Stomach (tissue), 9 donors: Measurements from ENCODE around the gene USP44. TPM values are rescaled to one million over a fixed set of nuclear protein-coding genes. Genes with fewer than 3 reads are reported as not detected.

Source experiments
- DNase-seq, 2 donors: peaks; one replicate each; pipeline versions ENCODE4 v3.0.0 to v3.0.0-alpha.2; 2013 to 2019
- H3K27ac ChIP-seq, 5 donors: fragments of 200-600 bp in 4 of 5; sonication (generic) in 4 of 5; one replicate each; pipeline ENCODE4 v1.5.1; 2013 to 2019; ENCODE audit warnings: mild to moderate bottlenecking in 1 of 5, moderate library complexity in 1 of 5
- H3K27me3 ChIP-seq, 3 donors: fragments of 200-600 bp; sonication (generic); one replicate each; pipeline ENCODE4 v1.5.1; 2017 to 2019; ENCODE audit warnings: mixed run types in 1 of 3
- H3K36me3 ChIP-seq, 4 donors: fragments of 200-600 bp; sonication (generic); 1 replicate in 3 of 4; 2 replicates in 1 of 4; pipeline ENCODE4 v1.5.1; 2016 to 2019
- H3K4me1 ChIP-seq, 4 donors: fragments of 200-600 bp; sonication (generic); one replicate each; pipeline ENCODE4 v1.5.1; 2016 to 2019
- H3K4me3 ChIP-seq, 4 donors: fragments of 200-600 bp; sonication (generic) in 3 of 4; one replicate each; pipeline ENCODE4 v1.5.1; 2016 to 2019; ENCODE audit warnings: mild to moderate bottlenecking in 1 of 4
- H3K9me3 ChIP-seq, 4 donors: fragments of 200-600 bp; sonication (generic); one replicate each; pipeline ENCODE4 v1.5.1; 2016 to 2019
- EP300 ChIP-seq: sonication (generic); formaldehyde crosslinking; IDR thresholded peaks from one replicate; pipeline ENCODE4 v1.6.1; 2017; ENCODE audit warnings: antibody characterized with exemption
- POLR2A ChIP-seq, 4 donors: fragments of 450-650 bp; IDR thresholded peaks; one replicate each; pipeline ENCODE4 v1.6.1; 2016; ENCODE audit warnings: antibody characterized with exemption in 4 of 4, control low read depth in 2 of 4, mild to moderate bottlenecking in 1 of 4, moderate library complexity in 1 of 4
- POLR2AphosphoS5 ChIP-seq, 3 donors: sonication (generic); formaldehyde crosslinking; IDR thresholded peaks; one replicate each; pipeline ENCODE4 v1.6.1; 2016; ENCODE audit warnings: antibody characterized with exemption in 3 of 3
- WGBS, 5 donors: extraction: QIAGEN DNeasy Blood & Tissue Kit in 3 of 5; methylation state at CpG; one replicate each; pipeline versions ENCODE4 v1.1.5 to v1.1.7; 2013 to 2018; 5-methylcytosine and 5-hydroxymethylcytosine counted together
- intact Hi-C: fragments of 100-400 bp; cut with DNase I; formaldehyde crosslinking; loops from one replicate; pipeline ENCODE4 v1.15.1; 2023; ENCODE audit warnings: low total_unique reads
- polyA plus RNA-seq, 3 donors: library from polyadenylated mRNA; stranded (reverse); fragments of 200-250 nt; gene quantifications; one replicate each; pipeline ENCODE4 v1.2.3, GENCODE V29; 2013
- total RNA-seq, 5 donors: library from RNA; depleted of rRNA; stranded (reverse); fragments of >200 nt; gene quantifications; one replicate each; pipeline versions ENCODE4 v1.1.0 to v1.2.3, GENCODE V29; 2014 to 2016
- TF ChIP-seq, protein P1 (sequence below), 7 experiments: fragments of 450-650 bp in 4 of 7; fragments of 200-600 bp in 3 of 7; sonication (generic) in 3 of 7; IDR thresholded peaks; one replicate each; pipeline ENCODE4 v1.5.1; 2016 to 2019; ENCODE audit warnings: antibody characterized with exemption in 7 of 7, control low read depth in 2 of 7, mild to moderate bottlenecking in 1 of 7
- donor health status: healthy with polysubstance abuse.
- donor health status: Bipolar disorder and iron deficiency.
- donor health status: healthy.

Gene USP44
- total and polyA plus RNA-seq, 8 donors = under 0.01 to 2.6 (median 0.36) TPM; not detected in 2

DNA sequence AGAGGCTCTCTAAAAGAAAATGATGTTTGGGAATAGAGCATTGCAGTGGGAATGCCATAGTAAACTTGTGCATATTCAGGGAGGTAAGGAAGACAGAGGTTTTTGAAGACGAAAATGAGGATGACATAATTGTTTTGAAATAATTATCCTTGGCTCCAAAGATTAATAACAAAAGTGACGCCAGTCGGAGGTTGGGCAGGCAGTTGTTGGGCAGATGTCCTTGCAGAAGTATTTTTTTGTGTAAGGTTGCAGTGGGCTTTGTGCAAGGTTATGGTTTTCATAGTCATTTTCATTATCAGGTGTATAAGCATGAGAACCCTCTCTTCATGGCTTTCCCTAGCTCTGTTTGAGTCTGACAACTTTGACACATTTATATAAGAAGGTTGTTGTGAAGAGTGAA is 42.0 kb downstream of the USP44 start:
- no peak for DNase-seq
- TF ChIP-seq EP300 (no peak), POLR2AphosphoS5 (IDR thresholded peaks at IDR 0.05) (no peak), POLR2A (IDR thresholded peaks at IDR 0.05) (no peak)
- TF ChIP-seq, protein P1, sequence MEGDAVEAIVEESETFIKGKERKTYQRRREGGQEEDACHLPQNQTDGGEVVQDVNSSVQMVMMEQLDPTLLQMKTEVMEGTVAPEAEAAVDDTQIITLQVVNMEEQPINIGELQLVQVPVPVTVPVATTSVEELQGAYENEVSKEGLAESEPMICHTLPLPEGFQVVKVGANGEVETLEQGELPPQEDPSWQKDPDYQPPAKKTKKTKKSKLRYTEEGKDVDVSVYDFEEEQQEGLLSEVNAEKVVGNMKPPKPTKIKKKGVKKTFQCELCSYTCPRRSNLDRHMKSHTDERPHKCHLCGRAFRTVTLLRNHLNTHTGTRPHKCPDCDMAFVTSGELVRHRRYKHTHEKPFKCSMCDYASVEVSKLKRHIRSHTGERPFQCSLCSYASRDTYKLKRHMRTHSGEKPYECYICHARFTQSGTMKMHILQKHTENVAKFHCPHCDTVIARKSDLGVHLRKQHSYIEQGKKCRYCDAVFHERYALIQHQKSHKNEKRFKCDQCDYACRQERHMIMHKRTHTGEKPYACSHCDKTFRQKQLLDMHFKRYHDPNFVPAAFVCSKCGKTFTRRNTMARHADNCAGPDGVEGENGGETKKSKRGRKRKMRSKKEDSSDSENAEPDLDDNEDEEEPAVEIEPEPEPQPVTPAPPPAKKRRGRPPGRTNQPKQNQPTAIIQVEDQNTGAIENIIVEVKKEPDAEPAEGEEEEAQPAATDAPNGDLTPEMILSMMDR (IDR thresholded peaks at IDR 0.05) = no peak

DNA sequence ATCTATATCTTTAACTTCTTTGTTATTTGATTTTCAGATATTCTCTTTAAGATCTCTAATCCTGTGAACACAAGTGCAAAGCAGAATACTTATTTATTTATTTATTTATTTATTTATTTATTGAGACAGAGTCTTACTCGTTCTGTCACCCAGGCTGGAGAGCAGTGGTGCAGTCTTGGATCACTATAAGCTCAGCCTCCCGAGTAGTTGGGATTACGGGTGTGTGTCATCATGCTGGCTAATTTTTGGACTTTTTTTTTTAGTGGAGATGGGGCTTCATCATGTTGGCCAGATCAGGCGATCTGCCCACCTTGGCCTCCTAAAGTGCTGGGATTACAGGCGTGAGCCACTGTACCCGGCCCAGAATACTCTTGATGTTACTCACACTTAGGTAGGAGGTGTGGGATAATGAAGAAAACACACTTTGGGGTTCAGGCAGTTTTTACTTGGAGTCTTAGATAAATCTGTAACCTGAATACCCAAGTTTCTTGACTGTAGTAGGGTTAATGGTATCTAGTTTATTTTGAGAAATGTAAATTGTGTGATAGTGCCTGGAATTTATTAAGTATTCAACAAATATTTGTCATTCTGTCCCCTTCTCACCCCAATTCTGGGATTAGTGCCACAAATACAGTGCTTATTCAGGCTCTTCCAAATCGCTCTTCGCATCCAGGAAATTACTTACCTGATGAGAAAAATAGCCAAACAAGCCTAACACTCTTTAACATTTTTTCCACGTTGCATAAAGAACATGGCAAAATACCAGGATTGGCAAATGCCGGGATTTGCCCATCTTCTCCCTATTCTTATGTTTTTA is 44.4 kb downstream of the USP44 start:
- H3K9me3 ChIP-seq = no peaks in the 10 kb centered on the region
- peaks cover 31 to 94% (median 84%) of the 10 kb centered on the region in 4 donors for H3K36me3 ChIP-seq
- no peak overlapping the region for H3K4me3 ChIP-seq
- peaks cover 0 to 24% (median 2%) of the 10 kb centered on the region in 4 donors for H3K4me1 ChIP-seq
- no peak for TF ChIP-seq POLR2A (IDR thresholded peaks at IDR 0.05)
- no peak for TF ChIP-seq EP300
- TF ChIP-seq, protein P1 (IDR thresholded peaks at IDR 0.05) = no peak
- no peak for TF ChIP-seq POLR2AphosphoS5 (IDR thresholded peaks at IDR 0.05)
- no peak for DNase-seq
- no peaks in the 10 kb centered on the region for H3K27me3 ChIP-seq
- no peak overlapping the region for H3K27ac ChIP-seq
- intact Hi-C loops = no loop called here
- WGBS, 5 donors = 69 to 78% (median 74%) methylated on average over 10 of the region's 10 CpGs

More for the DNA sequence above, 42.0 kb downstream of the USP44 start:
- no peaks in the 10 kb centered on the region for H3K27me3 ChIP-seq
- H3K36me3 ChIP-seq = peaks cover 41 to 97% (median 93%) of the 10 kb centered on the region in 4 donors
- H3K4me1 ChIP-seq = peaks cover 0 to 15% (median 0%) of the 10 kb centered on the region in 4 donors
- no peaks in the 10 kb centered on the region for H3K9me3 ChIP-seq
- no peak overlapping the region for H3K4me3 ChIP-seq
- 81 to 92% (median 83%) methylated on average over 3 of the region's 3 CpGs for WGBS, 5 donors
- no peak overlapping the region for H3K27ac ChIP-seq
- intact Hi-C loops = no loop called here

DNA sequence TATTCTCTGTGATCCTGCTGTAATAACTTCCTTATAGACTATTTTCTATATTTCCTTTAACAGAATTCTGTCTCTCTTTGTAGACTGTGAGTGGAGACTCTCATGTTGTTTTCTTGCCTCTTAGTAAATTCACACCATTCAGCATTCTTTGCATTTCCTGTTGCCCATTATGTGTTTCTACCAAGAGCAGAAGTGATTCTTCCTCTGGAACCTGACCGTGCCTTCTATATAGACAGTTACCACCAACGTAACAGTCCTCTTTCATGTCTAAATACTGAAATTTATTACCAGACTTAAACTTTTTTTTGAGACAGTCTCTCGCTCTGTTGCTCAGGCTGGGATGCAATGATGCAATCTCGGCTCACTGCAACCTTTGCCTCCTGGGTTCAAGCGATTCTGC is 46.2 kb downstream of the USP44 start:
- Histone ChIP-seq H3K27ac (no peak overlapping the region), H3K4me3 (no peak overlapping the region), H3K4me1 (peaks cover 0 to 24% (median 2%) of the 10 kb centered on the region in 4 donors), H3K36me3 (peaks cover 22 to 85% (median 78%) of the 10 kb centered on the region in 4 donors), H3K27me3 (no peaks in the 10 kb centered on the region), H3K9me3 (no peaks in the 10 kb centered on the region)
- DNase-seq = no peak
- intact Hi-C loops = no loop called here
- TF ChIP-seq, protein P1 (IDR thresholded peaks at IDR 0.05) = no peak
- TF ChIP-seq EP300 (no peak), POLR2A (IDR thresholded peaks at IDR 0.05) (no peak)
- WGBS, 5 donors = 93 to 98% (median 96%) methylated on average over 5 of the region's 5 CpGs

DNA sequence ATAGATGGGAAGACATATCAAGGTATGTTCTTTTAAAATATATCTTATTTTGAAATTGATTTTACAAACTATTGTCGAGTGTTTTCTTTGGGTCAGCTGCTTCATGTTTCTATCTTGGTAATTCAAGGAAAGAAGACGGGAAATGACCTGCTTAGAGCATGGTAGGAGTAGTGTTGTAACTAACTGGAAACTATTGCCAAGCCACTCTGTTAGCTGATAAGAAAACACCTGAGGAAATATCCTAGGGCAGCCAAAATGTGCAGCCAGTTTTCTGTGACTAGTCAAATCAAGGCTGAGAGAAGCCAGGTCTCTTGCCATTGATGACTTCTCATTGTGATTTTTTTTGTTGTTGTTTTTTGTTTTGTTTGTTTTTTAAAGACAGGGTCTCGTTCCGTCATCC is 47.1 kb downstream of the USP44 start:
- 55 to 80% (median 76%) methylated on average over 4 of the region's 4 CpGs for WGBS, 5 donors
- DNase-seq = no peak
- intact Hi-C loops = no loop called here
- no peak overlapping the region for H3K27ac ChIP-seq
- peaks cover 0 to 24% (median 2%) of the 10 kb centered on the region in 4 donors for H3K4me1 ChIP-seq
- peaks cover 0 to 2% (median 0%) of the 10 kb centered on the region in 4 donors for H3K9me3 ChIP-seq
- peaks cover 29 to 85% (median 80%) of the 10 kb centered on the region in 4 donors for H3K36me3 ChIP-seq
- no peaks in the 10 kb centered on the region for H3K27me3 ChIP-seq
- H3K4me3 ChIP-seq = no peak overlapping the region
- TF ChIP-seq POLR2AphosphoS5 (IDR thresholded peaks at IDR 0.05) (peak in 1 of 3 donors; percentile 11), EP300 (no peak), POLR2A (IDR thresholded peaks at IDR 0.05) (no peak)
- TF ChIP-seq, protein P1 (IDR thresholded peaks at IDR 0.05) = no peak
